OCI-LY7 (cell line): ENCODE data around the gene TSPAN9.

Experiments
- EZH2phosphoT487 ChIP-seq: fragments of 200-600 bp; sonication (generic); IDR thresholded peaks from 2 replicates; pipeline ENCODE4 v1.6.1; 2018; ENCODE audit warnings: low read depth, borderline replicate concordance, mild to moderate bottlenecking, mixed run types, antibody characterized with exemption, low read length, moderate library complexity, mixed read lengths
- TF ChIP-seq, protein P1 (sequence below): fragments of 200-600 bp; sonication (generic); conservative IDR thresholded peaks from 2 replicates; pipeline ENCODE4 v1.5.1; 2014; ENCODE audit warnings: mild to moderate bottlenecking, antibody characterized with exemption, low read length, moderate library complexity, mixed read lengths

DNA sequence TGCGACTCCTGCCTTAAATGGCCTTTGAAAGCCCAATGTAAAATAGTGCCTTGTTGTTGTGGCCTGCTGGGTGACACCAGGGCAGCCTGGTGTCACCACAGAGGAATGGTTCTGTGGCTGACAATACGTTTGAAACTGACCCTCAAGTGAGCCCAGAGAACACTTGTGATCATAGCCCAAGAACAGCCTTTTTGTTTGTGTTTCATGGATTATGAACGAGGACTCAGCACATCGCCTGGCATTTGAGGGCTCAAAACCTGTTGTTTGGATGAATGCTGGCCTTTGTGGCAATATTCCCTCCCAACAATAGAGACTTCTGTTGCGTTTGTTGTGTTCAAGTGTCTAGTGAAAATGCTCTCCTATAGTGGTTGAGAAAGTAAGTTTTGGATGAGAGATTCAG lies 48.5 kb downstream of the TSPAN9 start:
- TF ChIP-seq, protein P1, sequence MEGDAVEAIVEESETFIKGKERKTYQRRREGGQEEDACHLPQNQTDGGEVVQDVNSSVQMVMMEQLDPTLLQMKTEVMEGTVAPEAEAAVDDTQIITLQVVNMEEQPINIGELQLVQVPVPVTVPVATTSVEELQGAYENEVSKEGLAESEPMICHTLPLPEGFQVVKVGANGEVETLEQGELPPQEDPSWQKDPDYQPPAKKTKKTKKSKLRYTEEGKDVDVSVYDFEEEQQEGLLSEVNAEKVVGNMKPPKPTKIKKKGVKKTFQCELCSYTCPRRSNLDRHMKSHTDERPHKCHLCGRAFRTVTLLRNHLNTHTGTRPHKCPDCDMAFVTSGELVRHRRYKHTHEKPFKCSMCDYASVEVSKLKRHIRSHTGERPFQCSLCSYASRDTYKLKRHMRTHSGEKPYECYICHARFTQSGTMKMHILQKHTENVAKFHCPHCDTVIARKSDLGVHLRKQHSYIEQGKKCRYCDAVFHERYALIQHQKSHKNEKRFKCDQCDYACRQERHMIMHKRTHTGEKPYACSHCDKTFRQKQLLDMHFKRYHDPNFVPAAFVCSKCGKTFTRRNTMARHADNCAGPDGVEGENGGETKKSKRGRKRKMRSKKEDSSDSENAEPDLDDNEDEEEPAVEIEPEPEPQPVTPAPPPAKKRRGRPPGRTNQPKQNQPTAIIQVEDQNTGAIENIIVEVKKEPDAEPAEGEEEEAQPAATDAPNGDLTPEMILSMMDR, result no peak
- no peak for TF ChIP-seq EZH2phosphoT487
